ENCODE results near the gene PMF1. TPM values are rescaled to one million over a fixed set of nuclear protein-coding genes. Genes with fewer than 3 reads are reported as not detected.

Gene PMF1, protein sequence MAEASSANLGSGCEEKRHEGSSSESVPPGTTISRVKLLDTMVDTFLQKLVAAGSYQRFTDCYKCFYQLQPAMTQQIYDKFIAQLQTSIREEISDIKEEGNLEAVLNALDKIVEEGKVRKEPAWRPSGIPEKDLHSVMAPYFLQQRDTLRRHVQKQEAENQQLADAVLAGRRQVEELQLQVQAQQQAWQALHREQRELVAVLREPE
- total RNA-seq (2022) = 57.3 and 59.0 TPM in 2 replicates
- Bru-seq, nascent RNA = percentile 76 among the genes with signal in this experiment
- percentile 95 among the genes with signal in this experiment for BruChase-seq, experiment 1, labeled RNA remaining after a 6-hour chase
- percentile 92 among the genes with signal in this experiment for BruChase-seq, experiment 2, labeled RNA remaining after a 2-hour chase
- long read RNA-seq, transcript PMF1-202 (5 exons, 1,068 nt) = major isoform, 77 of 93 reads
- long read RNA-seq, transcript PMF1-203 (5 exons, 1,019 nt) = minor isoform, 11 of 93 reads
- long read RNA-seq, partial matches to known transcripts = 2 of 93 reads
- long read RNA-seq, other reads (novel, unspliced or antisense) = 3 of 93 reads

DNA sequence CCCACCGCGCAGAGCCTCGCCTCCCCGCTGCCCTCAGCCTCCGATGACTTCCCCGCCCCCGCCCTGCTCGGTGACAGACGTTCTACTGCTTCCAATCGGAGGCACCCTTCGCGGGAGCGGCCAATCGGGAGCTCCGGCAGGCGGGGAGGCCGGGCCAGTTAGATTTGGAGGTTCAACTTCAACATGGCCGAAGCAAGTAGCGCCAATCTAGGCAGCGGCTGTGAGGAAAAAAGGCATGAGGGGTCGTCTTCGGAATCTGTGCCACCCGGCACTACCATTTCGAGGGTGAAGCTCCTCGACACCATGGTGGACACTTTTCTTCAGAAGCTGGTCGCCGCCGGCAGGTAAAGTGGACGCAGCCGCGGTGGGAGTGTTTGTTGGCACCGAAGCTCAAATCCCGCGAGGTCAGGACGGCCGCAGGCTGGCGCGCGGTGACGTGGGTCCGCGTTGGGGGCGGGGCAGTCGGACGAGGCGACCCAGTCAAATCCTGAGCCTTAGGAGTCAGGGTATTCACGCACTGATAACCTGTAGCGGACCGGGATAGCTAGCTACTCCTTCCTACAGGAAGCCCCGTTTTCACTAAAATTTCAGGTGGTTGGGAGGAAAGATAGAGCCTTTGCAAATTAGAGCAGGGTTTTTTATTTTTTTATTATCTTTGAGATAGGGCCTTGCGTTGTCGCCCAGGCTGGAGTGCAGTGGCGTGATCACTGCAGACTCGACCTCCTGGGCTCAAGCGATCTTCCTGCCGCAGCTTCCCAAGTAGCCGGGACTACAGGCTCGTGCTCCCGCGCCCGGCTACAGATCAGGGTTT lies at the start of gene PMF1:
PMF1 (plus strand) TSS at position 175 of the 811 bp plus-strand sequence; CDS start at position 184, 9 bp downstream.
- BruUV-seq (replicated peaks) = TSS peak; percentile 73
- intact Hi-C loops (cut with micrococcal nuclease; ENCODE audit: unreplicated experiment) = no loop called here
- Mint-ChIP-seq H3K27me3 (ENCODE audit: unreplicated experiment) (no peaks in the 10 kb centered on the region), H3K36me3 (ENCODE audit: insufficient read depth, unreplicated experiment) (peaks cover 24% of the 10 kb centered on the region), H3K4me3 (ENCODE audit: low read depth, unreplicated experiment) (peak within 1 kb of the TSS; percentile 90), H3K9me3 (ENCODE audit: low read depth, unreplicated experiment) (no peaks in the 10 kb centered on the region), H3K27ac (ENCODE audit: unreplicated experiment) (peak within 1 kb of the TSS; percentile 93), H3K4me1 (ENCODE audit: low read depth, unreplicated experiment) (peaks cover 26% of the 10 kb centered on the region)
- CTCF ChIA-PET = interaction anchor here (0.7 to 2.9 kb wide), 11 partner anchors 12 to 116 kb away, joined by 3 to 33 read pairs (median 4); partner anchors contain the start of gene SLC25A44
- DNase-seq = peak; percentile 98
- TF ChIP-seq, protein P1, sequence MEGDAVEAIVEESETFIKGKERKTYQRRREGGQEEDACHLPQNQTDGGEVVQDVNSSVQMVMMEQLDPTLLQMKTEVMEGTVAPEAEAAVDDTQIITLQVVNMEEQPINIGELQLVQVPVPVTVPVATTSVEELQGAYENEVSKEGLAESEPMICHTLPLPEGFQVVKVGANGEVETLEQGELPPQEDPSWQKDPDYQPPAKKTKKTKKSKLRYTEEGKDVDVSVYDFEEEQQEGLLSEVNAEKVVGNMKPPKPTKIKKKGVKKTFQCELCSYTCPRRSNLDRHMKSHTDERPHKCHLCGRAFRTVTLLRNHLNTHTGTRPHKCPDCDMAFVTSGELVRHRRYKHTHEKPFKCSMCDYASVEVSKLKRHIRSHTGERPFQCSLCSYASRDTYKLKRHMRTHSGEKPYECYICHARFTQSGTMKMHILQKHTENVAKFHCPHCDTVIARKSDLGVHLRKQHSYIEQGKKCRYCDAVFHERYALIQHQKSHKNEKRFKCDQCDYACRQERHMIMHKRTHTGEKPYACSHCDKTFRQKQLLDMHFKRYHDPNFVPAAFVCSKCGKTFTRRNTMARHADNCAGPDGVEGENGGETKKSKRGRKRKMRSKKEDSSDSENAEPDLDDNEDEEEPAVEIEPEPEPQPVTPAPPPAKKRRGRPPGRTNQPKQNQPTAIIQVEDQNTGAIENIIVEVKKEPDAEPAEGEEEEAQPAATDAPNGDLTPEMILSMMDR (IDR thresholded peaks at IDR 0.05; ENCODE audit: unreplicated experiment) = no peak

DNA sequence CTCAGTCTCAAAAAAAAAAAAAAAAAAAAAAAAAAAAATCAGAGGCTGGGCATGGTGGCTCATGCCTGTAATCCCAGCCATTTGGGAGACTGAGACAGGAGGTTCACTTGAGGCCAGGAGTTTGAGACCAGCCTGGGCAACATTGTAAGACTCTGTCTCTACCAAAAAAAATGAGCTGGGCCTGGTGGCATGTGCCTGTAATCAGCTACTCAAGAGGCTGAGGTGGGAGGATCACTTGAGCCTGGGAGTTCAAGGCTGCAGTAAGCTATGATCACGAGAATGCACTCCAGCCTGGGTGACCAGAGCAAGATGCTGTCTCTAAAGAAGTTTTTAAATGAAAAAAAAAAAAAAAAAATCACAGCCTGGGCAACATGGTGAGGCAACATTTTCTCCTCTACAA lies 49.1 kb upstream of the PMF1 start:
- H3K27me3 Mint-ChIP-seq (ENCODE audit: unreplicated experiment) = no peaks in the 10 kb centered on the region
- no peak for DNase-seq
- no peak overlapping the region for H3K27ac Mint-ChIP-seq (ENCODE audit: unreplicated experiment)
- intact Hi-C loops (cut with micrococcal nuclease; ENCODE audit: unreplicated experiment) = no loop called here
- no peaks in the 10 kb centered on the region for H3K9me3 Mint-ChIP-seq (ENCODE audit: low read depth, unreplicated experiment)
- CTCF ChIA-PET = interaction anchor here (0.6 to 0.8 kb wide), 4 partner anchors 10 to 120 kb away, joined by 3 to 9 read pairs (median 4); partner anchors contain the start of genes SEMA4A, SLC25A44 and TMEM79
- H3K36me3 Mint-ChIP-seq (ENCODE audit: insufficient read depth, unreplicated experiment) = no peaks in the 10 kb centered on the region
- no peak overlapping the region for H3K4me3 Mint-ChIP-seq (ENCODE audit: low read depth, unreplicated experiment)
- H3K4me1 Mint-ChIP-seq (ENCODE audit: low read depth, unreplicated experiment) = no peaks in the 10 kb centered on the region
- TF ChIP-seq, protein P1 (IDR thresholded peaks at IDR 0.05; ENCODE audit: unreplicated experiment) = no peak
- no TSS peak for BruUV-seq (replicated peaks)

DNA sequence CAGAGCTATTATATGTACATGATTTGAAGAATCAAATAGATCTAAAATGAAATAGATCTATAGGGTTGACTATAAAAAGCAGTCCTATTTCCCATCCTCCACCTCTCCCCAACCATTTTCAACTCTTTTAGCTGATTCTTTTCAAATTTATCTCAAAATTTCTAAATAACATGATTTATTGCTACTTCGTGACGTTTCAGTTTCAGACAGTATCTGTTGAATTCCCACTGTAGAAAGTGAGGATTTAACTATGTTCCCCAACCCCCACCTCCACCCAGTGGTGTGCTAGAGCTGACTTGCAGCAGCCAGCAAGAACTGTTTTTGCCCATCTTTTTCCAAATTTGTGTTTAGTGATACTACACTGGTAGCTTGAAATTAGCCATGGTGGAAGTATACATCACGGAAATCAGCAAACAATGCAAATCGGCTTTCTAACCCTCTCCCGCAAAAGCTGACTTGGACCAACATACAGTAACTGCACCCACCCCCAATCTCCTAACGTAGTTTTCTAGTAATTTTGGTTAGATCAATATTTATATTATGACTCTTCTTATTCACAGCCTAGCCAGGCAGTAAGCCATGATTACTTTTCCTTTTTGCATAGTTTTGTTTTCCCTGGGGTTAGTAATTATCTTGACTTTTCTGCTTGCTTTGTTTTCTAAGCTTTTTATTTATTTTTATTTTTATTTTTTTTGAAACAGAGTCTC lies 48.5 kb upstream of the PMF1 start:
- TF ChIP-seq, protein P1 (IDR thresholded peaks at IDR 0.05; ENCODE audit: unreplicated experiment) = no peak
- CTCF ChIA-PET = interaction anchor here (0.6 to 0.8 kb wide), 4 partner anchors 11 to 120 kb away, joined by 3 to 9 read pairs (median 4); partner anchors contain the start of genes SEMA4A, SLC25A44 and TMEM79

DNA sequence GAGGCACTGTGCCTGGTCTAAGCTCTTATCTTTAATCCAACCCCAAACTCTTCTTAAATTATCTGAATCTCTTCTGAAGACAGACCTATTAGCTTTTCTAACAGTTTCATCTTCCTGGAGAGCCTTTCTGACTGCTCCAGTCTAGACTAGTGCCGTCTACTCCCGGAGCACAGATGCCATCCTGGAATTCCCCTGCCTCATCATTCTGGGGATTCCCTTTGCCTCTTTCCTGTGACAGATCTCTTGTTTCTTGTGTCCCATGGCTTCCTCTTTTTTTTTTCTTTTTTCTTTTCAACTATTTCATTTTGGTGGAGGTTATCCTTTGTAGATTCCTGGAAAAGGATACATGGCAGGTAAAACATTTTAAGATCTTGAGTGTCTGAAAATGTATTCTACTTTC lies 47.7 kb upstream of the PMF1 start:
- no peaks in the 10 kb centered on the region for H3K27me3 Mint-ChIP-seq (ENCODE audit: unreplicated experiment)
- H3K4me1 Mint-ChIP-seq (ENCODE audit: low read depth, unreplicated experiment) = no peaks in the 10 kb centered on the region
- no peak for DNase-seq
- H3K4me3 Mint-ChIP-seq (ENCODE audit: low read depth, unreplicated experiment) = no peak overlapping the region
- H3K36me3 Mint-ChIP-seq (ENCODE audit: insufficient read depth, unreplicated experiment) = no peaks in the 10 kb centered on the region
- H3K27ac Mint-ChIP-seq (ENCODE audit: unreplicated experiment) = no peak overlapping the region
- CTCF ChIA-PET = interaction anchor here (1.2 kb wide), 1 partner anchor 60 kb away, joined by 3 read pairs; no protein-coding TSS in a partner anchor
- H3K9me3 Mint-ChIP-seq (ENCODE audit: low read depth, unreplicated experiment) = no peaks in the 10 kb centered on the region
- intact Hi-C loops (cut with micrococcal nuclease; ENCODE audit: unreplicated experiment) = no loop called here
- TF ChIP-seq, protein P1 (IDR thresholded peaks at IDR 0.05; ENCODE audit: unreplicated experiment) = no peak
- BruUV-seq (replicated peaks) = no TSS peak

More for the DNA sequence above, 48.5 kb upstream of the PMF1 start:
- Mint-ChIP-seq H3K36me3 (ENCODE audit: insufficient read depth, unreplicated experiment) (no peaks in the 10 kb centered on the region), H3K27me3 (ENCODE audit: unreplicated experiment) (no peaks in the 10 kb centered on the region), H3K4me3 (ENCODE audit: low read depth, unreplicated experiment) (no peak overlapping the region), H3K4me1 (ENCODE audit: low read depth, unreplicated experiment) (no peaks in the 10 kb centered on the region), H3K27ac (ENCODE audit: unreplicated experiment) (no peak overlapping the region), H3K9me3 (ENCODE audit: low read depth, unreplicated experiment) (no peaks in the 10 kb centered on the region)
- BruUV-seq (replicated peaks) = no TSS peak
- DNase-seq = no peak
- intact Hi-C loops (cut with micrococcal nuclease; ENCODE audit: unreplicated experiment) = no loop called here

All from Calu3 (cell line).